OCI-LY1 (cell line): Measurements from ENCODE around the gene PDCD1.

ENCODE experiments used
- H2AFZ ChIP-seq: fragments of 200-600 bp; sonication (generic), shearing (Covaris generic); 2 replicates; pipeline ENCODE4 v1.6.0; 2014; ENCODE audit warnings: antibody characterized with exemption, mild to moderate bottlenecking, low read length
- H3F3A ChIP-seq: fragments of 200-600 bp; sonication (generic), shearing (Covaris generic); 2 replicates; pipeline ENCODE4 v1.6.0; 2014; ENCODE audit warnings: mild to moderate bottlenecking, antibody characterized with exemption, low read length, moderate library complexity; ENCODE audit not compliant: insufficient read depth
- H3K27ac ChIP-seq: fragments of 200-600 bp; sonication (generic); 2 replicates; pipeline ENCODE4 v1.5.1; 2014; ENCODE audit warnings: low read length, mixed run types, mild to moderate bottlenecking, low read depth; ENCODE audit not compliant: poor library complexity, severe bottlenecking
- H3K27me3 ChIP-seq: fragments of 200-600 bp; sonication (generic); 2 replicates; pipeline ENCODE4 v1.6.0; 2014; ENCODE audit warnings: antibody characterized with exemption, mild to moderate bottlenecking, low read length, moderate library complexity; ENCODE audit not compliant: insufficient read depth
- H3K36me3 ChIP-seq: fragments of 200-600 bp; sonication (generic); 2 replicates; pipeline ENCODE4 v1.6.1; 2014; ENCODE audit warnings: mild to moderate bottlenecking, antibody characterized with exemption, low read length, moderate library complexity, mixed read lengths; ENCODE audit not compliant: insufficient read depth
- H3K4me1 ChIP-seq: fragments of 200-600 bp; sonication (generic); 2 replicates; pipeline ENCODE4 v1.5.1; 2014; ENCODE audit warnings: mild to moderate bottlenecking, low read length, moderate library complexity; ENCODE audit not compliant: insufficient read depth, severe bottlenecking
- H3K4me2 ChIP-seq: fragments of 200-600 bp; sonication (generic), shearing (Covaris generic); 2 replicates; pipeline ENCODE4 v1.6.1; 2014; ENCODE audit warnings: low read length
- H3K4me3 ChIP-seq: fragments of 200-600 bp; sonication (generic); 2 replicates; pipeline ENCODE4 v1.5.1; 2014; ENCODE audit warnings: low read length, low read depth, mild to moderate bottlenecking, mixed read lengths; ENCODE audit not compliant: poor library complexity, severe bottlenecking
- H3K79me2 ChIP-seq: fragments of 200-600 bp; shearing (Covaris generic); 2 replicates; pipeline ENCODE4 v1.6.1; 2016; ENCODE audit warnings: mixed run types, low read length, mixed read lengths; ENCODE audit not compliant: insufficient read depth
- H3K9ac ChIP-seq: fragments of 200-600 bp; sonication (generic), shearing (Covaris generic); 2 replicates; pipeline ENCODE4 v1.6.1; 2014; ENCODE audit warnings: mild to moderate bottlenecking, low read length, mixed read lengths
- H3K9me2 ChIP-seq: fragments of 200-600 bp; sonication (generic), shearing (Covaris generic); 2 replicates; pipeline ENCODE4 v1.6.1; 2014; ENCODE audit warnings: low read depth, mild to moderate bottlenecking, low read length, mixed read lengths
- H3K9me3 ChIP-seq: fragments of 200-600 bp; shearing (Covaris generic); 2 replicates; pipeline ENCODE4 v1.6.1; 2014; ENCODE audit warnings: low read length, mixed read lengths
- H4K20me1 ChIP-seq: fragments of 200-600 bp; sonication (generic), shearing (Covaris generic); 2 replicates; pipeline ENCODE4 v1.6.0; 2016; ENCODE audit warnings: mild to moderate bottlenecking, low read length; ENCODE audit not compliant: insufficient read depth
- CTCF ChIP-seq: fragments of 200-600 bp; sonication (generic), shearing (Covaris generic); IDR thresholded peaks from 2 replicates; pipeline ENCODE4 v1.5.1; 2017; ENCODE audit warnings: mild to moderate bottlenecking, antibody characterized with exemption, low read length, moderate library complexity, mixed read lengths
- EZH2 ChIP-seq: fragments of 200-600 bp; sonication (generic), shearing (Covaris generic); IDR thresholded peaks from 2 replicates; pipeline ENCODE4 v1.8.0; 2017; ENCODE audit warnings: borderline replicate concordance, mixed run types, mild to moderate bottlenecking, antibody characterized with exemption, low read length, moderate library complexity, mixed read lengths

Gene PDCD1

GRCh38 chr2:241846406-241846805 lies 12.3 kb downstream of the PDCD1 start:
- no peak overlapping the region for H3K4me2 ChIP-seq
- no peak overlapping the region for H3K27ac ChIP-seq
- TF ChIP-seq EZH2 (no peak), CTCF (no peak)
- H3K27me3 ChIP-seq: no peaks in the 10 kb centered on the region
- H4K20me1 ChIP-seq: no peaks in the 10 kb centered on the region
- no peaks in the 10 kb centered on the region for H3K79me2 ChIP-seq
- H3K9me2 ChIP-seq: no peaks in the 10 kb centered on the region
- no peaks in the 10 kb centered on the region for H3F3A ChIP-seq
- H3K9ac ChIP-seq: no peak overlapping the region
- no peaks in the 10 kb centered on the region for H3K9me3 ChIP-seq
- H2AFZ ChIP-seq: no peak overlapping the region
- H3K4me3 ChIP-seq: no peak overlapping the region
- H3K36me3 ChIP-seq: no peaks in the 10 kb centered on the region
- H3K4me1 ChIP-seq: no peaks in the 10 kb centered on the region

DNA sequence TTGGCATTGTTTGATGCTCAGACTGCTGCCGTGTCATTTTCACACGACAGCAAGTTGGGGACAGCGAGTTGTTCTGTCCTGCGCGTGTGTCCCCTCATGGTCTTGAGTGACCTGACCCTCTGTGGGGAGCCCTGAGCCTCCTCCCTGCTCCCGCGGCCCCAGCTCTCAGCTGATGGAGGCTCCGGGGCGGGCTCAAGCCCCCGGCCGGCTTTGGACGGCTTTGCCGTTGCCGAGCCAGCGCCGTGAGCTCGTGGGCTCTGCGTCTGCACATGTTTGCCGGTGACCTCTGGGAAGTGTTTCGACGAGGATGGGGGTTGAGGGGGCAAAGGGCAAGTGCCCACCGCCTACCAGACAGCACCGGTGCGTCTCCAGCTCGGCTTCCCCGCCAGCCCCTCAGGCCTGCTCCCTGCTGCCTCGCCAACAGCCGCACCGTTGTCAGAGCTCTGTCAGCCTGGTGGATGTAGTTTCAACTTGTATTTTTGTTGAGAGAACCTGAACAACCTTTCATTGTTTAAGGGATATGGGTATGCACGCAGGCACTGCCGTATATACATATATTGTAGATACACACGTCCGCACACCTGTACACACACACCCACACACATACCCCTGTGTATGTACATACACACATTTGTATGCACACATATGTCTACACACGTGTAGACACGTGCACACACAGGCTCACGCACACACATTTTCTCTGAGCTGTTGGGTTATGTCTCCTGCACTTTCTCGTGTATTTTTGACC lies 13.7 kb downstream of the PDCD1 start:
- H3K9me3 ChIP-seq: no peaks in the 10 kb centered on the region
- no peaks in the 10 kb centered on the region; the same call in 1 of the 2 replicates for H3K27me3 ChIP-seq
- no peaks in the 10 kb centered on the region for H3F3A ChIP-seq
- H3K79me2 ChIP-seq: no peaks in the 10 kb centered on the region
- H3K9ac ChIP-seq: no peak overlapping the region
- H3K4me3 ChIP-seq: no peak overlapping the region
- TF ChIP-seq EZH2 (no peak), CTCF (no peak)
- H2AFZ ChIP-seq: no peak overlapping the region
- no peak overlapping the region for H3K27ac ChIP-seq
- H3K36me3 ChIP-seq: no peaks in the 10 kb centered on the region
- H4K20me1 ChIP-seq: no peaks in the 10 kb centered on the region
- no peaks in the 10 kb centered on the region for H3K4me1 ChIP-seq
- H3K4me2 ChIP-seq: no peak overlapping the region
- no peaks in the 10 kb centered on the region for H3K9me2 ChIP-seq

- Histone ChIP-seq H3K27me3 (peaks cover 4% of the 10 kb centered on the region; the same call in 1 of the 2 replicates), H4K20me1 (no peaks in the 10 kb centered on the region), H3K4me3 (no peak overlapping the region), H3F3A (no peaks in the 10 kb centered on the region), H3K79me2 (no peaks in the 10 kb centered on the region), H3K9me2 (no peaks in the 10 kb centered on the region), H3K9ac (no peak overlapping the region), H2AFZ (no peak overlapping the region), H3K27ac (no peak overlapping the region), H3K9me3 (no peaks in the 10 kb centered on the region), H3K4me2 (0 out of 2 replicates have a peak overlapping the region, but pooled peaks have one; percentile 17), H3K36me3 (no peaks in the 10 kb centered on the region), H3K4me1 (no peaks in the 10 kb centered on the region)
- TF ChIP-seq CTCF (no peak), EZH2 (no peak)
These were observed 14.5 kb downstream of the PDCD1 start for GRCh38 chr2:241844066-241844728.
